SJSA1 (cell line): Measurements from ENCODE around the gene POLR1C. TPM values are rescaled to one million over a fixed set of nuclear protein-coding genes. Genes with fewer than 3 reads are reported as not detected.

Source experiments
- DNase-seq, 2 experiments: peaks; one replicate each; pipeline ENCODE4 v3.0.0-alpha.2; 2015 to 2020; ENCODE audit warnings: low spot score in 2 of 2, low read depth in 1 of 2
- H3K27ac ChIP-seq: fragments of 250-450 bp; sonication (Bioruptor Pico); 2 replicates; pipeline ENCODE4 v1.5.1; 2020; ENCODE audit warnings: mild to moderate bottlenecking, moderate library complexity
- H3K27me3 ChIP-seq: fragments of 250-450 bp; sonication (Bioruptor Pico); replicated peaks from 2 replicates; pipeline ENCODE4 v1.5.1; 2020; ENCODE audit warnings: mild to moderate bottlenecking, moderate library complexity
- H3K36me3 ChIP-seq: fragments of 250-450 bp; sonication (Bioruptor Pico); 2 replicates; pipeline ENCODE4 v1.5.1; 2020; ENCODE audit warnings: mild to moderate bottlenecking
- H3K4me1 ChIP-seq: fragments of 250-450 bp; sonication (Bioruptor Pico); replicated peaks from 2 replicates; pipeline ENCODE4 v1.6.1; 2021; ENCODE audit warnings: mild to moderate bottlenecking
- H3K4me3 ChIP-seq: fragments of 250-450 bp; sonication (Bioruptor Pico); 2 replicates; pipeline ENCODE4 v1.5.1; 2020; ENCODE audit warnings: mild to moderate bottlenecking
- H3K9me3 ChIP-seq: fragments of 250-450 bp; sonication (Bioruptor Pico); replicated peaks from 2 replicates; pipeline ENCODE4 v1.5.1; 2020; ENCODE audit warnings: mild to moderate bottlenecking
- total RNA-seq: library from RNA; depleted of rRNA; stranded (reverse); fragments of >200 nt; shearing (Covaris generic); gene quantifications from 2 replicates; pipeline ENCODE4 v1.2.3, GENCODE V29; 2014

The POLR1C gene
- total RNA-seq, 1 experiment from 2014 or later: 24.4 TPM

- H3K4me1 ChIP-seq: peaks cover 9% of the 10 kb centered on the region
- no peak overlapping the region for H3K4me3 ChIP-seq
- DNase-seq: no peak
- no peak overlapping the region for H3K27ac ChIP-seq
- no peaks in the 10 kb centered on the region for H3K27me3 ChIP-seq
- no peaks in the 10 kb centered on the region for H3K9me3 ChIP-seq
- peaks cover 13% of the 10 kb centered on the region for H3K36me3 ChIP-seq
These were observed 35.8 kb upstream of the POLR1C start for GRCh38 chr6:43481075-43481474.

GRCh38 chr6:43481591-43482236 lies 35.2 kb upstream of the POLR1C start:
- Histone ChIP-seq H3K4me3 (no peak overlapping the region), H3K27me3 (no peaks in the 10 kb centered on the region), H3K27ac (no peak overlapping the region), H3K4me1 (peaks cover 9% of the 10 kb centered on the region), H3K36me3 (peaks cover 13% of the 10 kb centered on the region), H3K9me3 (no peaks in the 10 kb centered on the region)
- DNase-seq: no peak

GRCh38 chr6:43488667-43489276 lies 28.1 kb upstream of the POLR1C start:
- no peak overlapping the region for H3K27ac ChIP-seq
- H3K4me1 ChIP-seq: peaks cover 11% of the 10 kb centered on the region
- no peaks in the 10 kb centered on the region for H3K9me3 ChIP-seq
- no peaks in the 10 kb centered on the region for H3K27me3 ChIP-seq
- peaks cover 4% of the 10 kb centered on the region; the same call in 1 of the 2 replicates for H3K36me3 ChIP-seq
- no peak for DNase-seq
- no peak overlapping the region for H3K4me3 ChIP-seq

- no peak overlapping the region for H3K4me3 ChIP-seq
- H3K27me3 ChIP-seq: no peaks in the 10 kb centered on the region
- H3K27ac ChIP-seq: no peak overlapping the region
- H3K4me1 ChIP-seq: peaks cover 11% of the 10 kb centered on the region
- no peak for DNase-seq
- H3K9me3 ChIP-seq: no peaks in the 10 kb centered on the region
- peaks cover 4% of the 10 kb centered on the region; the same call in 1 of the 2 replicates for H3K36me3 ChIP-seq
These were observed 27.4 kb upstream of the POLR1C start for GRCh38 chr6:43489277-43490072.

GRCh38 chr6:43490523-43490939 lies 26.4 kb upstream of the POLR1C start:
- no peak overlapping the region for H3K4me3 ChIP-seq
- peaks cover 16% of the 10 kb centered on the region for H3K4me1 ChIP-seq
- no peak overlapping the region for H3K27ac ChIP-seq
- DNase-seq: no peak
- no peaks in the 10 kb centered on the region for H3K27me3 ChIP-seq
- H3K9me3 ChIP-seq: no peaks in the 10 kb centered on the region
- H3K36me3 ChIP-seq: peaks cover 4% of the 10 kb centered on the region; the same call in 1 of the 2 replicates

- Histone ChIP-seq H3K4me1 (peaks cover 22% of the 10 kb centered on the region), H3K27me3 (no peaks in the 10 kb centered on the region), H3K9me3 (no peaks in the 10 kb centered on the region), H3K27ac (no peak overlapping the region), H3K36me3 (peaks cover 4% of the 10 kb centered on the region; the same call in 1 of the 2 replicates), H3K4me3 (no peak overlapping the region)
- peak; percentile 22 to 67 for DNase-seq
These were observed 24.9 kb upstream of the POLR1C start for GRCh38 chr6:43491750-43492661.

GRCh38 chr6:43492673-43493072 lies 24.2 kb upstream of the POLR1C start:
- Histone ChIP-seq H3K4me3 (no peak overlapping the region), H3K36me3 (peaks cover 9% of the 10 kb centered on the region), H3K9me3 (no peaks in the 10 kb centered on the region), H3K27me3 (no peaks in the 10 kb centered on the region), H3K27ac (no peak overlapping the region), H3K4me1 (peaks cover 22% of the 10 kb centered on the region)
- no peak for DNase-seq

- DNase-seq: no peak
- Histone ChIP-seq H3K27me3 (no peaks in the 10 kb centered on the region), H3K4me3 (no peak overlapping the region), H3K27ac (no peak overlapping the region), H3K4me1 (peaks cover 22% of the 10 kb centered on the region), H3K36me3 (peaks cover 15% of the 10 kb centered on the region), H3K9me3 (no peaks in the 10 kb centered on the region)
These were observed 23.7 kb upstream of the POLR1C start for GRCh38 chr6:43493230-43493629.

- Histone ChIP-seq H3K4me1 (peaks cover 22% of the 10 kb centered on the region), H3K27ac (no peak overlapping the region), H3K27me3 (no peaks in the 10 kb centered on the region), H3K4me3 (no peak overlapping the region), H3K36me3 (peaks cover 21% of the 10 kb centered on the region), H3K9me3 (no peaks in the 10 kb centered on the region)
- DNase-seq: no peak
These were observed 23.1 kb upstream of the POLR1C start for GRCh38 chr6:43493833-43494232.

GRCh38 chr6:43494321-43494720 lies 22.6 kb upstream of the POLR1C start:
- no peaks in the 10 kb centered on the region for H3K27me3 ChIP-seq
- H3K4me3 ChIP-seq: no peak overlapping the region
- H3K27ac ChIP-seq: no peak overlapping the region
- peaks cover 22% of the 10 kb centered on the region for H3K4me1 ChIP-seq
- DNase-seq: no peak
- peaks cover 26% of the 10 kb centered on the region for H3K36me3 ChIP-seq
- H3K9me3 ChIP-seq: no peaks in the 10 kb centered on the region

GRCh38 chr6:43494766-43495165 lies 22.1 kb upstream of the POLR1C start:
- peaks cover 30% of the 10 kb centered on the region for H3K36me3 ChIP-seq
- no peak overlapping the region for H3K27ac ChIP-seq
- H3K9me3 ChIP-seq: no peaks in the 10 kb centered on the region
- H3K27me3 ChIP-seq: no peaks in the 10 kb centered on the region
- H3K4me3 ChIP-seq: no peak overlapping the region
- peaks cover 22% of the 10 kb centered on the region for H3K4me1 ChIP-seq
- no peak for DNase-seq

GRCh38 chr6:43495409-43495941 lies 21.4 kb upstream of the POLR1C start:
- H3K27ac ChIP-seq: no peak overlapping the region
- no peaks in the 10 kb centered on the region for H3K9me3 ChIP-seq
- DNase-seq: no peak
- H3K27me3 ChIP-seq: no peaks in the 10 kb centered on the region
- peaks cover 22% of the 10 kb centered on the region for H3K4me1 ChIP-seq
- H3K36me3 ChIP-seq: peaks cover 36% of the 10 kb centered on the region
- no peak overlapping the region for H3K4me3 ChIP-seq
